GM21447 (cell line): ENCODE results near the gene C2orf68.
A peak's percentile ranks its signal among the peaks of the same experiment; 100 is the strongest.
"Not testable (repeated sequence)": the region's sequence is repeated elsewhere in the genome, so short reads cannot be mapped to it uniquely, and the experiment has no call there.

ENCODE experiments used
- ATAC-seq: cut with Tn5 transposase; IDR thresholded peaks from one replicate; pipeline ENCODE4 v1.9.1; 2021; ENCODE audit not compliant: unreplicated experiment

Gene C2orf68, protein sequence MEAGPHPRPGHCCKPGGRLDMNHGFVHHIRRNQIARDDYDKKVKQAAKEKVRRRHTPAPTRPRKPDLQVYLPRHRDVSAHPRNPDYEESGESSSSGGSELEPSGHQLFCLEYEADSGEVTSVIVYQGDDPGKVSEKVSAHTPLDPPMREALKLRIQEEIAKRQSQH

GRCh38 chr2:85611705-85612587 lies at the start of gene C2orf68:
TSS of gene C2orf68 (minus strand) at chr2:85612066. CDS start at chr2:85611984, 82 bp downstream.
- peak; percentile 79 for ATAC-seq

GRCh38 chr2:85661139-85661858 lies 49.4 kb upstream of the C2orf68 start:
- no peak for ATAC-seq

DNA sequence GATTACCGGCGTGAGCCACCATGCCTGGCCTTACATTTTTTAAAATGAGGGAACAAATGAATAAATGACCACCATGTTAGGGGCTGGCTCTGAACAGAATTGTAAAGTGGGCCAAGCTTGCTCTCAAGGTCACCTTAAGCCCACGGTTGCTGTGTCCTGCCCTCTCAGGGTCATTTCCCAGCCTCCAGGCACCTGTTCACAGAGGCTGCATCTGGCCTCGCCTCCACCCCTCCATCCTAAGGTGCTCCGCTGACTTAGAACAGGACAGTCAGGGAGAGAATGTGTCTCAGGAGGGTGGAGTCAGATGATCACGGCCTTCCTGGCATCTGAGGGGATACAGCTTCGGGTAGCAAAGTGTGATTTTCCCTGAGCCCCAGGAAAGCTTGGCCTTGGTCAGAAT lies 48.9 kb upstream of the C2orf68 start:
- ATAC-seq: no peak

- ATAC-seq: not testable (repeated sequence)
Observed at GRCh38 chr2:85660301-85660700, 48.4 kb upstream of the C2orf68 start.

- ATAC-seq: no peak
Observed at GRCh38 chr2:85659324-85659981, 47.6 kb upstream of the C2orf68 start.

GRCh38 chr2:85657399-85657798 lies 45.5 kb upstream of the C2orf68 start:
- ATAC-seq: not testable (repeated sequence)

- ATAC-seq: no peak
Observed at GRCh38 chr2:85656468-85656867, 44.6 kb upstream of the C2orf68 start.

- ATAC-seq: no peak
Observed at GRCh38 chr2:85655961-85656417, 44.1 kb upstream of the C2orf68 start.

- no peak for ATAC-seq
Observed at GRCh38 chr2:85653996-85654395, 42.1 kb upstream of the C2orf68 start.

DNA sequence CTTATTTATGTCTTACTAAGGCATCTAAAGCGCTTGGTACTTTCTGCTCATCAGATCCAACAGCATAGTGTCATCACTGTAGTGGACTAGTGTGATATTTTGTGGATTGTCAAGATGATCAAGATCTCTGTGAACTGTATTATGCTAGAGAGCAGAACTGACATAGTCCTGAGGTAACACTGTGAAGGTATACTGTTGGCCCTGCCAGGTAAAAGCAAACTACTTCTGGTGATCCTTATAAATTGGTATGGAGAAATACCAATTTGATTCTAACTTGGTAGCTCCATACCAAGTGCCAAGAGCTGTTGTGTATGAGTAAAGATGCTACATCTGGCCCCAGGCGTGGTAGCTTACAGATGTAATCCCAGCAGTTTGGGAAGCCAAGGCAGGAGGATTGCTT lies 40.2 kb upstream of the C2orf68 start:
- no peak for ATAC-seq

GRCh38 chr2:85651097-85651496 lies 39.2 kb upstream of the C2orf68 start:
- ATAC-seq: no peak

GRCh38 chr2:85650456-85650855 lies 38.6 kb upstream of the C2orf68 start:
- no peak for ATAC-seq

DNA sequence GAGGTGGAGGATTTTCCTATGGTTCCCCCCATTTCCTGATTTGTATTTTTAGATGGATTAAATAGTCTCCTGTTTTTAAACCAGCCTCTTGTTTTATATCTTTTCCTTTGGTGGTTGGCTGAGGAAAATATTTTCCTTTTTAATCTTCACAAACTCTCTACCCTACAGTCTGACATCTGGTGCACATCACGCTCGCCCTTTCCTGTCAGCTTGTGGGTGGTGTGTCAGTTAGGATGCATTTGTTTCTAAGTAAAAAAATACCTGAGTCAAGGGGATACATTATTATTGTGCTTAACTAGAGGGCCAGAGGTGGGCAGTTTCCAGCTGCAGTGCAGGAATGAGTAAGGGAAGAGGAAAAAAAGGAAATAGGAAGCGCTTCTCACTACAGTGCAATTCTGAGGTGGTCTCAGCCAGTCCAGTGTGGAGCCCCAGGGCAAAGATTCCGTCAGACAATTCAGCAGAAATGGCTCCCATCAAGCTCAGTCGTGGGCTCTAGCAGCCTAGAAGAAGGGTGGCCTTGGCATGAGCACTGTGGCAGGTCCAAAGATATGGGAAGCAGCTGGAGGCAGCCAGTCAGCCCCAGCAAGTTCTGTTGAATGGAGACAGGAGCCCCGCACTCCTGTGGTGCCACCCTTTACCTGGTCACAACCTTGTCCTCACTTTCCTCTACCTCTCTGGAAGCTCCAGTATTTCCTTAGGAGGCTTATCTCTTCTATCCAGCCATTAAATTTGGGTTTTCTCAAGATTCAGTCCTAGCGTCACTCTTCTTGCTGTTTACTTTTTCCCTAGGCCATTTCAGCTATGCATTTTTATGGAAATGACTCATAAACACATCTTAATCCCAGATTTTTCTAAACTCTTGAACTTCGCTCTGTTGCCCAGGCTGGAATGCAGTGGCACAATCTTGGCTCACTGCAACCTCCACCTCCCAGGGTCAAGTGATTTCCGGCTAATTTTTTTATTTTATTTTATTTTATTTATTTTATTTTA lies 37.6 kb upstream of the C2orf68 start:
- no peak for ATAC-seq

DNA sequence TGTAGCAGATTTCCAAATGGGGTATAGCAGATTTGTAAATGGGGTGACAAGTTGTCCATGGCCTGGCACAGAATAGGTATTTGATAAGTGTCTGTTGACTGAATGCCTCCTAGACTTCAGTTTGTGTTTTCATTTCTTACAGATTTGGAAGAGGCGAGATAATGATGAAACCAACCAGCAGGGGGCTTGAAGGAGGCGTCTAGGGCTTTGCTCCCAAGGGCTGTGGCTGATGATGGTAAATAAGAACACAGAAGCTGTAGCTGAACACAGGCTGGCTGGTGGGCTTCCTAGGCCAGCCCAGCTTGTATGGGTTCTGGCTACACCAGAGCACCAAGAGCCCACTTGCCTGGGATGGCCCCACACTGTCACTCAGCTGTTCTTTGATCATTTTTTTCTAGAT lies 36.8 kb upstream of the C2orf68 start:
- no peak for ATAC-seq

DNA sequence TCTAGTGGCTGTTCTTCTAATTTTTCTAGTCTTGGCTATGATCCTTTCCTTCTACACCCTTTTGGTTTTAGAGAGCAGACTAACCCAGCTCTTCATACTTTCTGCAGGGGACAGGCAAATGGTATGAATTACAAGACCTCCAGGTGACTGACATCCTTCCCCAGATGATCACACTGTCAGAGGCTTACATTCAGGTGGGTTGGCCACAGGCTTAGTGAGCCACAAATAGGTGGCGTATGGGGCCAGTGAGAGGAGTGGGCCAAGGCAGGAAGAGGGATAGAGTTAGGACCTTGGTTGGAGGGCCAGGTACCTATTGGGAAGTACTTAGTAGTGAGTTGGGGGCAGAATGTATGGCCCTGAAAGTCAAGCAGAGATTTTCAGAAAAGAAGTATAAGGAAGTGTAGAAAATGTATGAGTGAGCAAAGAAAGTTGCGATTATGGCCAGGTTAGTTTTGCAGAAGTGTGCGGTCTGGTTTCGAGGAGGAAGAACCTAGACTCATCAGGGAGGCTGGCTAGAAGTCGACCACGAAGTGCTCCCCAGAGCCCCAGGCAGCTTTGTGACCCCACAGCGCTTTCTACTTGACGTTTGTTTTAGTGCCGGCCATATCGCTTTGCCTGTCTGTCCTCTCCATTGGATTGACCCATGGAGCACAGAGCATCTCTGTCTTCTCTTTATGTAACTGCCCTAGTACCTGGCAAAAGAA lies 36.1 kb upstream of the C2orf68 start:
- peak; percentile 60 for ATAC-seq

GRCh38 chr2:85646166-85646565 lies 34.3 kb upstream of the C2orf68 start:
- ATAC-seq: no peak

DNA sequence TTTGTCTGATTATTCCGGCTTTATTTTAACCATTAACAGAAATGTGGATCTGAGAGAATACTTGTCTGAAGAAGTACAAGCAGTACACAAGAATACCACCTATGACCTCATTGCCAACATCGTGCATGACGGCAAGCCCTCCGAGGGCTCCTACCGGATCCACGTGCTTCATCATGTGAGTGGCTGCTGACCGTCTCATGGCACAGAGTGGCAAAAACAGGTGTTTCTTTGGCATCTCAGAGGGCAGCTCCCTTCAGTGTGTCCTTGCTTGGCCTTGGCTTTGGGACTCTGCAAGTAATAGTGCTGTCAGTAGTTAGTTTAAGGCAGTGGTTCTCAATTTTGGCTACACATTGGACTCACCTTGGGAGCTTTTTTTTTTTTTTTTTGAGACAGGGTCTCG lies 33.0 kb upstream of the C2orf68 start:
- no peak for ATAC-seq

- ATAC-seq: peak; percentile 50
Observed at GRCh38 chr2:85642725-85643124, 30.9 kb upstream of the C2orf68 start.

GRCh38 chr2:85635636-85636035 lies 23.8 kb upstream of the C2orf68 start:
- no peak for ATAC-seq
